Heart right ventricle (tissue), 16 donors: ENCODE results near the gene DIPK1A. TPM values are rescaled to one million over a fixed set of nuclear protein-coding genes. Genes with fewer than 3 reads are reported as not detected.
"Not testable (repeated sequence)": the region's sequence is repeated elsewhere in the genome, so short reads cannot be mapped to it uniquely, and the experiment has no call there.

Source experiments
- ATAC-seq, 8 donors: fragments of 200-7000 bp; cut with Tn5 transposase; one replicate each; pipeline ENCODE4 v1.9.1; 2020; ENCODE audit warnings: mild to moderate bottlenecking in 8 of 8, moderate library complexity in 8 of 8, moderate number of reproducible peaks in 1 of 8
- DNase-seq, 2 donors: peaks; one replicate each; pipeline ENCODE4 v3.0.0-alpha.2; 2020
- H3K27ac ChIP-seq, 10 donors: fragments of 200-600 bp; sonication (generic) in 2 of 10; one replicate each; pipeline versions ENCODE4 v1.5.0 to v1.8.0; 2020 to 2022; ENCODE audit warnings: mild to moderate bottlenecking in 3 of 10
- H3K27me3 ChIP-seq, 7 donors: fragments of 200-600 bp; one replicate each; pipeline ENCODE4 v1.8.0; 2021 to 2022; ENCODE audit warnings: mild to moderate bottlenecking in 2 of 7
- H3K36me3 ChIP-seq, 9 donors: fragments of 200-600 bp; sonication (generic) in 1 of 9; one replicate each; pipeline versions ENCODE4 v1.5.0 to v1.8.0; 2020 to 2022; ENCODE audit warnings: mild to moderate bottlenecking in 2 of 9
- H3K4me1 ChIP-seq, 9 donors: fragments of 200-600 bp; sonication (generic) in 1 of 9; one replicate each; pipeline versions ENCODE4 v1.5.0 to v1.8.0; 2020 to 2022; ENCODE audit warnings: mild to moderate bottlenecking in 4 of 9
- H3K4me3 ChIP-seq, 10 donors: fragments of 200-600 bp; sonication (generic) in 2 of 10; one replicate each; pipeline versions ENCODE4 v1.5.0 to v1.8.0; 2020 to 2022; ENCODE audit warnings: mild to moderate bottlenecking in 7 of 10, moderate library complexity in 2 of 10
- H3K9me3 ChIP-seq, 11 donors: fragments of 200-600 bp in 10 of 11; sonication (generic) in 2 of 11; one replicate each; pipeline versions ENCODE4 v1.5.0 to v1.8.0; 2013 to 2022; ENCODE audit warnings: mild to moderate bottlenecking in 2 of 11, control low read depth in 1 of 11, moderate library complexity in 1 of 11
- CTCF ChIP-seq, 9 donors: fragments of 200-600 bp; sonication (generic) in 2 of 9; IDR thresholded peaks; one replicate each; pipeline versions ENCODE4 v1.5.0 to v1.8.0; 2021 to 2022; ENCODE audit warnings: antibody characterized with exemption in 9 of 9, mild to moderate bottlenecking in 5 of 9, moderate library complexity in 1 of 9
- WGBS, 2 donors: extraction: QIAGEN DNeasy Blood & Tissue Kit; methylation state at CpG; one replicate each; pipeline ENCODE4 v1.1.7; 2013; ENCODE audit warnings: inconsistent platforms in 1 of 2; 5-methylcytosine and 5-hydroxymethylcytosine counted together
- intact Hi-C, 10 donors: fragments of 100-400 bp; cut with DNase I; formaldehyde crosslinking; loops; one replicate each; pipeline versions ENCODE4 v1.11.1 to v1.14.2; 2022
- polyA plus RNA-seq, 2 donors: library from polyadenylated mRNA; stranded (reverse); fragments of 200-250 nt; gene quantifications; one replicate each; pipeline ENCODE4 v1.2.3, GENCODE V29; 2013
- total RNA-seq, 10 donors: library from RNA; stranded (reverse); fragmentation: NEBNext Ultra II Directional in 3 of 10; extraction: Animal tissue kit (Norgen Biotek cat#: 25700) in 3 of 10; gene quantifications; one replicate each; pipeline versions ENCODE4 v1.2.1 to v1.2.4, GENCODE V29; 2021 to 2023
- donor health status: Arrhythmogenic right ventricular cardiomyopathy.
- donor health status: ischemic (EF 13 %, LVEDD 7.1; RV severe dilation, severe dysfunction).
- donor health status: healthy with polysubstance abuse.
- donor health status: DM: no; HTN: yes; CAD: no.
- donor health status: DM: no; HTN: no; CAD: no.
- donor health status: ischemic (EF 25% LVEDD 6.9; RV normal size, moderate dysfunction).
- donor health status: ischemic (EF 25% LVEDD 5.7; RV mildly dilated, moderate dysfunction).
- donor health status: healthy.
- donor health status: DM: yes; HTN: yes; CAD: no.
- donor health status: Ischemic cardiomyopathy.
- donor health status: ischemic (EF 35%, LVEDD 5.7; RV mildly dilated, moderate dysfunction).
- donor health status: nonischemic (EF 11% LVEDD 7.7; RV severe dilation, severe dysfunction).
- donor health status: DM: yes; HTN: yes; CAD: no.
- donor health status: PGD.
- donor health status: ischemic (EF 29% LVEDD 5.4; RV normal size, mild dysfunction).
- donor health status: nonischemic (EF 23%, LVEDD 6.1; RV moderate dilation, normal function).

Gene DIPK1A
- total and polyA plus RNA-seq, 12 donors = 3.4 to 8.5 (median 6.3) TPM

- Histone ChIP-seq H3K27me3 (no peaks in the 10 kb centered on the region), H3K4me3 (no peak overlapping the region), H3K9me3 (peaks cover 0 to 32% (median 3%) of the 10 kb centered on the region in 11 donors), H3K36me3 (no peaks in the 10 kb centered on the region), H3K4me1 (no peaks in the 10 kb centered on the region), H3K27ac (no peak overlapping the region)
- TF ChIP-seq CTCF (IDR thresholded peaks at IDR 0.05) = no peak
- 95 to 97% methylated on average over 3 of the region's 3 CpGs for WGBS, 2 donors
- ATAC-seq (no peak), DNase-seq (no peak)
- intact Hi-C loops = no loop called here
Observed at GRCh38 chr1:92901699-92902405, 59.4 kb downstream of the DIPK1A start.

DNA sequence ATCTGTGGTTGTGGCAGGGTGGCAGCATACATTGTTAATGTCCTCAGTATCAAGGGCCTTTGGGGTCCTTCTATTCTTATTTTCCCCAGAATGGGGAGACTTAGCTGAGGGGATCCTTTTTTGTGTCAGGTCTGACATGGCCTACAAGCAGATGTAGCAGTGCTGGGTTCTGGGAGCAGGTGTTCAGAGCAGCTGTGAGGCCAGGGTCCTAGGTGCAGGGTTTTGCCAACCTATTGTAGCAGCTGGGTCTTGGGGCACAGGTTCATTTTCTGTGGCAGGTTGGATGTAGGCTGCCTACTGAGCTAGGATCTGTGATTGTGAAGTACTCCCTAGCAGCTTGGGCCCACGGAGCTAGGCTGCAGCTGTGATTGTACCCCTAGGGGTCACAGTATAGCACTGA lies 60.1 kb downstream of the DIPK1A start:
- Histone ChIP-seq H3K27ac (no peak overlapping the region), H3K4me3 (no peak overlapping the region), H3K9me3 (peaks cover 0 to 32% (median 3%) of the 10 kb centered on the region in 11 donors), H3K4me1 (no peaks in the 10 kb centered on the region), H3K36me3 (no peaks in the 10 kb centered on the region), H3K27me3 (no peaks in the 10 kb centered on the region)
- no peak for TF ChIP-seq CTCF (IDR thresholded peaks at IDR 0.05)
- WGBS, 2 donors = 94 to 100% methylated on average over 1 of the region's 1 CpG
- ATAC-seq = no peak
- no peak for DNase-seq
- intact Hi-C loops = no loop called here

DNA sequence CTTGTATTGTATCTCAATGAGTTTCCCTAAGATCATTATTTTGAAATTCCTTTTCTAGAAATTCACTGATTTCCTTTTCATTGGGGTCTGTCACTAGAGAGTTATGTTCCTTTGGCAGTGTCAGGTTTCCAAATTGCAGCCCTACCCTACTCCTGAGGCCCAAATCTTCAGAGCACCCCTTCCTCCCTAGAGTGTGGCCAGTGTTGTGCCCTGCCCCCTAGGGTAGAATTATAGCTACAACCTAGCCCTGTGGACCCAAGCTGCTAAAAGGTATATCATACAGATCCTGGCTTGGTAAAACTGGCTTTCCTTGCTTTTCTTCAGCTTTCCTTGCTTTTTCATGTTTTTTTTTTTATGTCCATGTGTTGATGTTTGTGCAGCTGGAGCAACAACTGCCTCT lies 60.7 kb downstream of the DIPK1A start:
- H3K27ac ChIP-seq = no peak overlapping the region
- no peaks in the 10 kb centered on the region for H3K36me3 ChIP-seq
- H3K9me3 ChIP-seq = peaks cover 0 to 26% (median 3%) of the 10 kb centered on the region in 11 donors
- no peak overlapping the region for H3K4me3 ChIP-seq
- no peaks in the 10 kb centered on the region for H3K4me1 ChIP-seq
- no peak for TF ChIP-seq CTCF (IDR thresholded peaks at IDR 0.05)
- intact Hi-C loops = no loop called here
- DNase-seq (no peak), ATAC-seq (no peak)
- H3K27me3 ChIP-seq = no peaks in the 10 kb centered on the region

GRCh38 chr1:92899780-92900179 lies 61.5 kb downstream of the DIPK1A start:
- no peak for TF ChIP-seq CTCF (IDR thresholded peaks at IDR 0.05)
- Histone ChIP-seq H3K27ac (no peak overlapping the region), H3K4me3 (no peak overlapping the region), H3K36me3 (no peaks in the 10 kb centered on the region), H3K9me3 (peaks cover 0 to 26% (median 3%) of the 10 kb centered on the region in 11 donors), H3K4me1 (no peaks in the 10 kb centered on the region), H3K27me3 (no peaks in the 10 kb centered on the region)
- no peak for DNase-seq
- no peak for ATAC-seq
- intact Hi-C loops = no loop called here

DNA sequence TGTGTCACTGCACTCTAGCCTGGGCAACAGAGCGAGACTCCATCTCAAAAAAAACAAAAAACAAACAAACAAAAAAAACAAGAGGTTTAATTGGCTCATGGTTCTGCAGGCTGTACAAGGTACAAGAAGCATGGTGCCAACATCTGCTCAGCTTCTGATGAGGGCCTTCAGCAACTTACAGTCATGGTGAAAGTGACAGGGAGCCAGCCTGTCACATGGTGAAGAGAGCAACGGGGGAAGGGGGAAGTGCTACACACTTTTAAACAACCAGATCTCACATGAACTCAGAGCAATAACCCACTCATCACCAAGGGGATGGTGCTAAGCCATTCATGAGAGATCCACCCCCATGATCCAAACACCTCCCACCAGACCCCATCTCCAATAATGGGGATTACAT lies 63.2 kb downstream of the DIPK1A start:
- ATAC-seq, H3K4me1 ChIP-seq, DNase-seq, H3K27ac ChIP-seq, H3K27me3 ChIP-seq, intact Hi-C loops, H3K36me3 ChIP-seq, H3K4me3 ChIP-seq: not testable (repeated sequence)
- peaks cover 0 to 26% (median 3%) of the 10 kb centered on the region in 11 donors for H3K9me3 ChIP-seq
- WGBS, 2 donors = 80 to 85% methylated on average over 2 of the region's 2 CpGs
